Measurements from ENCODE around the gene AKIP1. TPM values are rescaled to one million over a fixed set of nuclear protein-coding genes. Genes with fewer than 3 reads are reported as not detected.

The AKIP1 gene
- total and polyA plus RNA-seq, 9 of the 15 experiments (the other 6 are each of a cell fraction or from before 2014, with no cell fraction given), result 9.0 to 52.6 (median 36.2) TPM

DNA sequence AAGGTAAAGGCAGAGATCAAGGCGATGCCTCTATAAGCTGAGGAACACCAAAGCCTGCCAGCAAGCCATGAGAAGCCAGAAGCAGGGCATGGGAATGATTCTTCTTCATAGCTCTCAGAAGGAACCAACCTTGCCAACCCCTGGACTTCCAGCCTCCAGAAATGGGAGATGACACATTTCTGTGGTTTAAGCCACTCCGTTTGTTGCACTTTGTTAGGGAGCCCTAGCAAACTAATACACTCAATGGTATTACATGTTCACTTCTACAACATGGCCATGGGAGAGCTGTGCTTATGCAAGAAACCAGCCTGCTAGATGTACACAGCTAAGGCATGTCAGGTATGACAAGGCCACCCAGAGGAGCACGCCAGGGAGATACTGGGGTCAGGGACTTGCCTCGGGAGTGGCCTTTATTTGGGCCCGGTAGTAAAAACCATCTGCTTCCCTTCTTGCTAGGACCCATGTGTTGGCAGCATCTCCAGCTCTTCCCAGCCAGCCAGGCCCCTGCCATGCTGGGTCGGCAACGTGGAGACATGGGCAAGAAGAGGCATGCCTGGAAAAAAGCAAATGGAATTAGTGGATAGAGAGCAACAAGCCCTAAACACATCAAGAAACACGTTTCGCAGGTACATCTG is 18.1 kb downstream of the AKIP1 start (continued):
- TF ChIP-seq, protein P1, sequence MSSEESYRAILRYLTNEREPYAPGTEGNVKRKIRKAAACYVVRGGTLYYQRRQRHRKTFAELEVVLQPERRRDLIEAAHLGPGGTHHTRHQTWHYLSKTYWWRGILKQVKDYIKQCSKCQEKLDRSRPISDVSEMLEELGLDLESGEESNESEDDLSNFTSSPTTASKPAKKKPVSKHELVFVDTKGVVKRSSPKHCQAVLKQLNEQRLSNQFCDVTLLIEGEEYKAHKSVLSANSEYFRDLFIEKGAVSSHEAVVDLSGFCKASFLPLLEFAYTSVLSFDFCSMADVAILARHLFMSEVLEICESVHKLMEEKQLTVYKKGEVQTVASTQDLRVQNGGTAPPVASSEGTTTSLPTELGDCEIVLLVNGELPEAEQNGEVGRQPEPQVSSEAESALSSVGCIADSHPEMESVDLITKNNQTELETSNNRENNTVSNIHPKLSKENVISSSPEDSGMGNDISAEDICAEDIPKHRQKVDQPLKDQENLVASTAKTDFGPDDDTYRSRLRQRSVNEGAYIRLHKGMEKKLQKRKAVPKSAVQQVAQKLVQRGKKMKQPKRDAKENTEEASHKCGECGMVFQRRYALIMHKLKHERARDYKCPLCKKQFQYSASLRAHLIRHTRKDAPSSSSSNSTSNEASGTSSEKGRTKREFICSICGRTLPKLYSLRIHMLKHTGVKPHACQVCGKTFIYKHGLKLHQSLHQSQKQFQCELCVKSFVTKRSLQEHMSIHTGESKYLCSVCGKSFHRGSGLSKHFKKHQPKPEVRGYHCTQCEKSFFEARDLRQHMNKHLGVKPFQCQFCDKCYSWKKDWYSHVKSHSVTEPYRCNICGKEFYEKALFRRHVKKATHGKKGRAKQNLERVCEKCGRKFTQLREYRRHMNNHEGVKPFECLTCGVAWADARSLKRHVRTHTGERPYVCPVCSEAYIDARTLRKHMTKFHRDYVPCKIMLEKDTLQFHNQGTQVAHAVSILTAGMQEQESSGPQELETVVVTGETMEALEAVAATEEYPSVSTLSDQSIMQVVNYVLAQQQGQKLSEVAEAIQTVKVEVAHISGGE (CRISPR knock-in tag; IDR thresholded peaks at IDR 0.05), result no peak
- no peak for TF ChIP-seq ZBTB17 (CRISPR knock-in tag; IDR thresholded peaks at IDR 0.05)

DNA sequence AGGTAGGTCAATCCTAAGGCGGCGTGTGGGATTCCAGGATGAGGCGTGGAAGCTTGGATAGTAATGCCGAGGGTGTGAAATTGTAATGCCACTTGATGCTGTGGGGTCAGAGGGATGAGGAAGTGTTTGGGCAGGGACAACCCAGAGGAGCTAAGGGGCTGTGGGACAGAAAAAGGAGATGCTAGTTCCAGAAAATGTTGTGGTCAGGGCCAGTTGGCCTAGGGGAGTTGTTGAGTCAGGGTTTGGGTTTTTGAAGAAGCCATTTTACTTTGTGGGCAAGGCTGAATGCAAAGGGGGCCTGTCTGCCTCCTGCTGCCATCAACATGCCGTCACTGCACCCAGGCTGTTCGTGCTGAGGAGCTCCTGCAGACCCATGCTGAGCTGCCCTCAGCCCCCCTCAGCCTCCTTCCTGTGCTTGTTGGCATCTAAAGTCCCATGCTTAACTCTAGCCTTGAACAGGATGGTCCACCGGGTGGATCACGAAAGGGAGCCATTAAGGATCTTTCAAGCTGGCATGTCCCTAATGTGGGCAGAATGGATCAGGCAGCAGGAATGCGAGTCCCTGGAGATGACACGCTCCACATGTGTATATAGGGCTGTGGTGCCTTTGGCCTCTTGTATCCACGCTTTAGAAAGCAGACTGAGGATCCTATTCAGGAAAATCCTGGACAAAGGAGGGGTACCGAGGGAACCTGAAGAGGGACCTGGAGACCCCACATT is 19.6 kb downstream of the AKIP1 start:
- POLR2A ChIA-PET, result interaction anchor here (0.6 to 1.8 kb wide), 3 partner anchors 11 to 601 kb away, joined by 3 to 4 read pairs (median 3); no protein-coding TSS in a partner anchor
- intact Hi-C loops (cut with micrococcal nuclease), result no loop called here
- H3K9ac ChIP-seq (ENCODE audit: insufficient read depth in 1 of 2, low read depth in 2 of 2, low read length in 2 of 2), result no peak overlapping the region
- ATAC-seq, result no peak
- CTCF ChIA-PET (ENCODE audit: low intra/inter-chr PET ratio), result no interaction called here
- H3K36me3 ChIP-seq (ENCODE audit: control insufficient read depth, insufficient read depth, low read length), result no peaks in the 10 kb centered on the region
- no TSS peak for BruUV-seq (replicated peaks)
- no peaks in the 10 kb centered on the region; a peak in 1 of 5 replicates for H3K27me3 ChIP-seq (ENCODE audit: control insufficient read depth in 2 of 2, insufficient read depth in 2 of 2, low read length in 2 of 2)
- peaks cover 2% of the 10 kb centered on the region for H3K9me1 ChIP-seq (ENCODE audit: control insufficient read depth, insufficient read depth, low read length)
- H3K9me3 ChIP-seq (replicated peaks; ENCODE audit: control insufficient read depth, insufficient read depth, low read depth, low read length), result no peaks in the 10 kb centered on the region
- H3K4me1 ChIP-seq (replicated peaks in 1 of 2; ENCODE audit: control insufficient read depth in 2 of 2, insufficient read depth in 2 of 2, low read length in 2 of 2), result peaks cover 6 to 10% of the 10 kb centered on the region in 2 experiments; a peak in 4 of 5 replicates
- no peak overlapping the region for H2AFZ ChIP-seq (ENCODE audit: low read depth, low read length)
- H3K4me2 ChIP-seq (ENCODE audit: insufficient read depth, low read length), result no peak overlapping the region
- TF ChIP-seq ZBTB1 (CRISPR knock-in tag; IDR thresholded peaks at IDR 0.05; ENCODE audit: borderline replicate concordance, low read depth) (no peak), SPI1 (IDR thresholded peaks at IDR 0.05; ENCODE audit: borderline replicate concordance, low read depth, low read length) (no peak), SUPT5H (IDR thresholded peaks at IDR 0.05) (no peak), LCOR (CRISPR knock-in tag; IDR thresholded peaks at IDR 0.05) (no peak), SMAD2 (IDR thresholded peaks at IDR 0.05; ENCODE audit: low read depth, low read length) (no peak), ZNF133 (CRISPR knock-in tag; IDR thresholded peaks at IDR 0.05) (no peak), NFRKB (IDR thresholded peaks at IDR 0.05; ENCODE audit: low read depth) (no peak)
- TF ChIP-seq, protein P2, sequence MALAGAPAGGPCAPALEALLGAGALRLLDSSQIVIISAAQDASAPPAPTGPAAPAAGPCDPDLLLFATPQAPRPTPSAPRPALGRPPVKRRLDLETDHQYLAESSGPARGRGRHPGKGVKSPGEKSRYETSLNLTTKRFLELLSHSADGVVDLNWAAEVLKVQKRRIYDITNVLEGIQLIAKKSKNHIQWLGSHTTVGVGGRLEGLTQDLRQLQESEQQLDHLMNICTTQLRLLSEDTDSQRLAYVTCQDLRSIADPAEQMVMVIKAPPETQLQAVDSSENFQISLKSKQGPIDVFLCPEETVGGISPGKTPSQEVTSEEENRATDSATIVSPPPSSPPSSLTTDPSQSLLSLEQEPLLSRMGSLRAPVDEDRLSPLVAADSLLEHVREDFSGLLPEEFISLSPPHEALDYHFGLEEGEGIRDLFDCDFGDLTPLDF (CRISPR knock-in tag; IDR thresholded peaks at IDR 0.05), result no peak
- TF ChIP-seq, protein P3, sequence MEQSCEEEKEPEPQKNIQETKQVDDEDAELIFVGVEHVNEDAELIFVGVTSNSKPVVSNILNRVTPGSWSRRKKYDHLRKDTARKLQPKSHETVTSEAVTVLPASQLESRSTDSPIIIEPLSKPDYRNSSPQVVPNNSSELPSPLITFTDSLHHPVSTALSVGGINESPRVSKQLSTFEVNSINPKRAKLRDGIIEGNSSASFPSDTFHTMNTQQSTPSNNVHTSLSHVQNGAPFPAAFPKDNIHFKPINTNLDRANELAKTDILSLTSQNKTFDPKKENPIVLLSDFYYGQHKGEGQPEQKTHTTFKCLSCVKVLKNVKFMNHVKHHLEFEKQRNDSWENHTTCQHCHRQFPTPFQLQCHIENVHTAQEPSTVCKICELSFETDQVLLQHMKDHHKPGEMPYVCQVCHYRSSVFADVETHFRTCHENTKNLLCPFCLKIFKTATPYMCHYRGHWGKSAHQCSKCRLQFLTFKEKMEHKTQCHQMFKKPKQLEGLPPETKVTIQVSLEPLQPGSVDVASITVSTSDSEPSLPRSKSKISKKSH (CRISPR knock-in tag; IDR thresholded peaks at IDR 0.05), result no peak
- TF ChIP-seq, protein P4, sequence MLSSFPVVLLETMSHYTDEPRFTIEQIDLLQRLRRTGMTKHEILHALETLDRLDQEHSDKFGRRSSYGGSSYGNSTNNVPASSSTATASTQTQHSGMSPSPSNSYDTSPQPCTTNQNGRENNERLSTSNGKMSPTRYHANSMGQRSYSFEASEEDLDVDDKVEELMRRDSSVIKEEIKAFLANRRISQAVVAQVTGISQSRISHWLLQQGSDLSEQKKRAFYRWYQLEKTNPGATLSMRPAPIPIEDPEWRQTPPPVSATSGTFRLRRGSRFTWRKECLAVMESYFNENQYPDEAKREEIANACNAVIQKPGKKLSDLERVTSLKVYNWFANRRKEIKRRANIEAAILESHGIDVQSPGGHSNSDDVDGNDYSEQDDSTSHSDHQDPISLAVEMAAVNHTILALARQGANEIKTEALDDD (IDR thresholded peaks at IDR 0.05), result no peak
- no peak overlapping the region for H3K27ac ChIP-seq (ENCODE audit: extremely low read depth, low read depth, low read length)
- in situ Hi-C loops (cut with MboI), result no loop called here
- no peak for FAIRE-seq
- no peaks in the 10 kb centered on the region for H3K79me2 ChIP-seq (ENCODE audit: control insufficient read depth, insufficient read depth, low read length)
- 49% methylated on average over 9 of the region's 12 CpGs for WGBS (ENCODE audit: insufficient coverage, low coverage, missing lambda C conversion rate)
- no peaks in the 10 kb centered on the region for H4K20me1 ChIP-seq (replicated peaks; ENCODE audit: control insufficient read depth, insufficient read depth, low read length)
- DNase-seq (ENCODE audit: extremely low read depth in 1 of 4, low spot score in 3 of 4), result no peak
- no peak overlapping the region for H3K4me3 ChIP-seq
